Type B pancreatic cell (in vitro differentiated cells): ENCODE results near the gene PCDHGA12. TPM values are rescaled to one million over a fixed set of nuclear protein-coding genes. Genes with fewer than 3 reads are reported as not detected.

ENCODE experiments used
- DNase-seq: peaks from one replicate; pipeline ENCODE4 v3.0.0; 2021; ENCODE audit warnings: mixed read lengths; ENCODE audit not compliant: unreplicated experiment; ENCODE audit errors: extremely low spot score
- H3K27ac Mint-ChIP-seq: 2 replicates; pipeline ENCODE4 v1.8.0; 2021; ENCODE audit warnings: mild to moderate bottlenecking, mixed read lengths
- H3K27me3 Mint-ChIP-seq: 2 replicates; pipeline ENCODE4 v1.8.0; 2021; ENCODE audit warnings: mixed read lengths
- H3K36me3 Mint-ChIP-seq: 2 replicates; pipeline ENCODE4 v1.8.0; 2021; ENCODE audit warnings: mixed read lengths
- H3K4me1 Mint-ChIP-seq: one replicate; pipeline ENCODE4 v1.8.0; 2021; ENCODE audit warnings: mixed read lengths; ENCODE audit not compliant: unreplicated experiment
- H3K4me3 Mint-ChIP-seq: 2 replicates; pipeline ENCODE4 v1.8.0; 2021; ENCODE audit warnings: mild to moderate bottlenecking, mixed read lengths
- H3K9me3 Mint-ChIP-seq: 2 replicates; pipeline ENCODE4 v1.8.0; 2021; ENCODE audit warnings: mixed read lengths
- CTCF ChIP-seq: fragments of 200-600 bp; sonication (generic); conservative IDR thresholded peaks from 2 replicates; pipeline ENCODE4 v1.5.0; 2021; ENCODE audit warnings: antibody characterized with exemption, mild to moderate bottlenecking
- long read RNA-seq: library from polyadenylated mRNA; unstranded; transcript quantifications from one replicate; pipeline ENCODE4 v2.0.0, GENCODE V29; 2020
- total RNA-seq: library from RNA; stranded (reverse); gene quantifications from 2 replicates; pipeline ENCODE4 v1.2.1, GENCODE V29; 2021; ENCODE audit warnings: low replicate concordance

Gene PCDHGA12
- total RNA-seq = 1.2 and 1.7 TPM in 2 replicates
- long read RNA-seq = 0 reads

- Mint-ChIP-seq H3K27me3 (no peaks in the 10 kb centered on the region), H3K4me1 (no peaks in the 10 kb centered on the region), H3K9me3 (peaks cover 16% of the 10 kb centered on the region), H3K27ac (no peak within 1 kb of the TSS), H3K36me3 (peaks cover 44% of the 10 kb centered on the region), H3K4me3 (no peak within 1 kb of the TSS)
- no peak for TF ChIP-seq CTCF
- DNase-seq = no peak
These were observed at the start of gene PCDHGA12 for GRCh38 chr5:141430332-141431113. TSS of gene PCDHGA12 (plus strand) at chr5:141430507. CDS start at chr5:141430760, 253 bp downstream.

GRCh38 chr5:141382469-141383294, 47.6 kb upstream of the PCDHGA12 start, which contains the start of gene PCDHGA7:
TSS of gene PCDHGA7 (plus strand) at chr5:141382742. CDS start at chr5:141382900, 158 bp downstream.
- peak; percentile 60 for DNase-seq
- Mint-ChIP-seq H3K4me3 (no peak within 1 kb of the TSS), H3K9me3 (no peaks in the 10 kb centered on the region), H3K27ac (no peak within 1 kb of the TSS), H3K27me3 (no peaks in the 10 kb centered on the region), H3K36me3 (no peaks in the 10 kb centered on the region), H3K4me1 (no peaks in the 10 kb centered on the region)
- TF ChIP-seq CTCF = no peak

GRCh38 chr5:141383345-141383744, 47.0 kb upstream of the PCDHGA12 start:
- Mint-ChIP-seq H3K36me3 (peaks cover 1% of the 10 kb centered on the region), H3K4me3 (no peak overlapping the region), H3K27ac (no peak overlapping the region), H3K9me3 (no peaks in the 10 kb centered on the region), H3K27me3 (no peaks in the 10 kb centered on the region), H3K4me1 (no peaks in the 10 kb centered on the region)
- TF ChIP-seq CTCF = no peak
- DNase-seq = no peak

GRCh38 chr5:141384471-141385267, 45.6 kb upstream of the PCDHGA12 start:
- TF ChIP-seq CTCF = no peak
- H3K36me3 Mint-ChIP-seq = peaks cover 7% of the 10 kb centered on the region
- no peaks in the 10 kb centered on the region for H3K27me3 Mint-ChIP-seq
- DNase-seq = peak; percentile 58
- no peaks in the 10 kb centered on the region for H3K4me1 Mint-ChIP-seq
- no peak overlapping the region for H3K4me3 Mint-ChIP-seq
- no peak overlapping the region for H3K27ac Mint-ChIP-seq
- H3K9me3 Mint-ChIP-seq = no peaks in the 10 kb centered on the region
